ENCODE results near the gene AXIN1.

AXIN1 gene

DNA sequence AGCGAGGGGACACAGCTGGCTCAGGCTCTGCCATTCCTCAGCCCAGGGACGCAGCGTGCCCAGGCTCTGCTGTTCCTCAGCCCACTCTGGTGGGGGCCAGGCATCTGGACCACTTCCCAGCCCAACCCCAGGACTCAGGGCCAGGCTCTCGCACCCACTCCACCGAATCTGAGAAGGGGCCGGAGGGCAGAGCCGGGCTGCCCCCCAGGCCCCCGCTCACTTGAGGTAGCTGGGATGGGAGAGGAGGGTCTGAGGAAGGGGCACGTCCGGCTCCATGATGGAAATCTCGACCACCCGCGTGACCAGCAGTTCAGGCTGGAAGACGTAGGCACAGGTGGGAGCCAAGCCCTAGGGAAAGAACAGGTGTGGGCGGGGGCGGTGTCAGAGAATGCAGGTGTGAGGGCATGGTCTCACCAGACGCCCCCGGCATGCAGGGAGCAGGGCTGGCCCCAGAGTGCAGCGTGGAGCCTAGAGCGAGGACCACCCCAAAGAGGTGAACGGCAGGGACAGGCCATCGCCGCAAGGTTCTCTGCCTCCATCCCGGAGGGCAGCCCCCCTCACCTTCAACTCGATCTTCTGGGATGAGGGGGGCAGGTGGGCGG is 24.4 kb upstream of the AXIN1 start:
- no peaks in the 10 kb centered on the region for H3K9me3 Mint-ChIP-seq
- H3K27ac Mint-ChIP-seq, result no peak overlapping the region

DNA sequence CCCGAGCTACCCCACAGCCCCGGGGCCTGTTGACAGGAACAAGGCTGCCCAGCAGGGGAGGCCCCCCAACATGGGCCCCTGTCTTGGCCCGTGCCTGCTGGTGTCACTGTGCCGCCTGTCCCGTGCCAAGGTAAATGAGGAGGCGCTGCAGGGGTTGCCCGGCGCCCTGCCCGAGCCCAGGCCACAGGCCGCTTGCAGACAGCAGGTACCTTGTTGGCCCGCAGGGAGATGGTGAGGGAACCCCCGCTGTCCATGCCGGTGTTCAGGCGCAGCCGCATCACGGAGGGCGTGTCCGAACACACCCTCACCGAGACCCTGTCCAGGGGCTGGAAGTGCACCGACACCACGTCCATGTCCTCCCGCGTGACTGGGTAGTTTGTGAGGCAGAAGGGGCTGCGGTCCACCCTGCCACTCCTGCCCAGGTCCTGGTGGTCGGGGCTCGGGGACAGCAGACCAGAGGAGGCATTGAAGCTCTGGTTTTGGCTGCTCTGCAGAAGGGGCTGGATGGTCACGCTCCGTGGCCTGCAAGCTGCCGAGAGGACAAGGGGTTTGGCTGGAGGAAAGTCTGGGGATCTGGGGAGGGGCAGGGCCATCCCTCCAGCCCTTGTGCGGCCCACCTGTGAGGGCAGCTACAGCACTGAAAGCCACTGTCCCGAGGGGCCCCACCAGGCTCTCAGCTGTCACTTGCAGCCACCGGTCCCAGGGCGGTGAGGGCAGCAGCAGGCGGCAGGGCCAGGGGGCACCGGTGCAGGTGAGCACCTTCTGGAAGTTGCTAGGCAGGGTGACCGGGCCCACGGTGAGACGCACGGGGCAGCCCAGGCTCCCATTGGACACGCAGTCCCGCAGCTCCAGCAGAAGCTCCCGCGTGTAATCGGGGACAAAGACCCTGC is 23.6 kb upstream of the AXIN1 start:
- no peak overlapping the region for H3K4me3 Mint-ChIP-seq
- no peak for DNase-seq (ENCODE audit: low spot score)
- no peaks in the 10 kb centered on the region for H3K27me3 Mint-ChIP-seq (ENCODE audit: low read depth)
- no peak overlapping the region for H3K27ac Mint-ChIP-seq
- H3K9me3 Mint-ChIP-seq, result no peaks in the 10 kb centered on the region
- H3K4me1 Mint-ChIP-seq (ENCODE audit: low read depth), result peaks cover 3% of the 10 kb centered on the region
- H3K36me3 Mint-ChIP-seq (ENCODE audit: low read depth), result peaks cover 3% of the 10 kb centered on the region

More for the DNA sequence above, 24.4 kb upstream of the AXIN1 start:
- peaks cover 3% of the 10 kb centered on the region for H3K4me1 Mint-ChIP-seq (ENCODE audit: low read depth)
- peaks cover 2% of the 10 kb centered on the region for H3K36me3 Mint-ChIP-seq (ENCODE audit: low read depth)
- H3K27me3 Mint-ChIP-seq (ENCODE audit: low read depth), result no peaks in the 10 kb centered on the region
- H3K4me3 Mint-ChIP-seq, result no peak overlapping the region
- no peak for DNase-seq (ENCODE audit: low spot score)

DNA sequence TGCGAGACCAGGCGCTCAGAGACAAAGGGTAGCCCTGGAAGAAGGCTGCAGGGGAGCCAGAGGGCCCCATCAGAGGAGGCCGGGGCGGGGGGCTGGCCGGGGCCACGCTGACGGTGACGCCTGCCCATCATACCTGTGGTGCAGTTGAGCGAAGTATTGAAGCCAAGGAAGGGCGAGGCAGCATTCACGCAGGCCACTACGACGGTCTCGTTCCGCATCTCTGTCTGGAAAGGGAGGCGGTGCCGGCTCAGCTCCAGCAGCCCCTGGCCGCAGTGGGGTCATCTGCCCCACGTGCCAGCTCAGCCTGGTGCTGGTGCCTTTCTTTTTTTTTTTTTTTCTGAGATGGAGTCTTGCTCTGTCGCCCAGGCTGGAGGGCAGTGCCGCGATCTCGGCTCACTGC is 22.7 kb upstream of the AXIN1 start:
- peaks cover 6% of the 10 kb centered on the region for H3K36me3 Mint-ChIP-seq (ENCODE audit: low read depth)
- no peak for DNase-seq (ENCODE audit: low spot score)
- peaks cover 10% of the 10 kb centered on the region for H3K4me1 Mint-ChIP-seq (ENCODE audit: low read depth)
- H3K27me3 Mint-ChIP-seq (ENCODE audit: low read depth), result no peaks in the 10 kb centered on the region
- no peak overlapping the region for H3K27ac Mint-ChIP-seq
- no peak overlapping the region for H3K4me3 Mint-ChIP-seq
- no peaks in the 10 kb centered on the region for H3K9me3 Mint-ChIP-seq

DNA sequence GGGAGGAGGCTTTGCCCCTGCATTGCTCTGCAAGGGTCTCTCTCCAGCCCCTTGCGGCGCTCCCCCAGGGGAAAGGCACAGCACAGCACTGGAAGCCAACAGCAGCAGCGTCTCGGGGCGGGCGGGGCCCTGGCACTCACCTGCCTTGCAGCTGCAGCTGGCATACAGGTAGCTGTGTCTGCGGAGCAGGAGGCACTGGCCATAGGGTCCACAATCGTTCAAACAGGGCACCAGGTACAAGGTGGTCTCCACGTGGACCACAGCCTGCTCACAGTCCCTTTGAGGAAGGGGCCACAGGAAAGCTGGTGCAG is 22.0 kb upstream of the AXIN1 start:
- DNase-seq (ENCODE audit: low spot score), result no peak
- no peak overlapping the region for H3K4me3 Mint-ChIP-seq
- no peak overlapping the region for H3K27ac Mint-ChIP-seq
- no peaks in the 10 kb centered on the region for H3K9me3 Mint-ChIP-seq
- peaks cover 11% of the 10 kb centered on the region for H3K4me1 Mint-ChIP-seq (ENCODE audit: low read depth)
- H3K27me3 Mint-ChIP-seq (ENCODE audit: low read depth), result no peaks in the 10 kb centered on the region
- peaks cover 6% of the 10 kb centered on the region for H3K36me3 Mint-ChIP-seq (ENCODE audit: low read depth)

DNA sequence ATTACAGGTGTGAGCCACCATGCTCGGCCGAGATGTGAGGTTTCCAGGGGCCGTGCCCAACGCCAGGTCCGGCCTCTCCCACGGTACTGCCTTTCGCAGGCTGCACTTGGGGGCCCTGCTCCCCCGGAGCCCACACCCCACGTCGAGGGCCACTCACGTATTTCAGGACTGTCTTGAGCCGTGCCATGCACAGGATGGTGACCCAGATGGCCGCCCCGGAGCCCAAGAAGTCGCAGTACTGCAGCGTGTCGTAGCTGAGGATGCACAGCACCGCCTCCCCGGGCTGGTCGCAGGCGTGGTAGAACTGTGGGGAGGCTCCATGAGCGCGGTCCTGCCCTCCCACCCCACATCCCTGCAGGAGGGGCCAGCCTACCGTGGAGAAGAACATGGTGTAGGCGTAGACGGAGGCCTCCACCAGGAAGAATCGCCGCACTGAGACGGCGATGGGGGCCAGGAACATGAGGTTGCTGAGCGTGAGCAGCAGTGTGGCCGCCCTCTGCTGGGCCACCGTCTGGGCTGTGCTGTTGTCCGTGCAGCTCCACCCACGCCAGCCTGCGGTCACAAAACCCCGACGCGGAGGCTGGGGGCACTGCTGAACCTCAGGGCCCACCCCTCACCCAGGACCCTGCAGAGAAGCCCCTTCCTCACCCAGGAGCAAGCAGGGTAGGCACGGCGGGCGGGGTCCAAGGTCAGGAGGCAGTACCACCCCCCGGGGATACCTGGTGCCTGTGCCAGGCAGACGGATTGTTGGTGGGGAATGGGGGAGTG is 21.5 kb upstream of the AXIN1 start:
- no peak for DNase-seq (ENCODE audit: low spot score)
- Mint-ChIP-seq H3K4me1 (ENCODE audit: low read depth) (peaks cover 14% of the 10 kb centered on the region), H3K9me3 (no peaks in the 10 kb centered on the region), H3K27me3 (ENCODE audit: low read depth) (no peaks in the 10 kb centered on the region), H3K36me3 (ENCODE audit: low read depth) (peaks cover 7% of the 10 kb centered on the region), H3K27ac (no peak overlapping the region), H3K4me3 (no peak overlapping the region)

DNA sequence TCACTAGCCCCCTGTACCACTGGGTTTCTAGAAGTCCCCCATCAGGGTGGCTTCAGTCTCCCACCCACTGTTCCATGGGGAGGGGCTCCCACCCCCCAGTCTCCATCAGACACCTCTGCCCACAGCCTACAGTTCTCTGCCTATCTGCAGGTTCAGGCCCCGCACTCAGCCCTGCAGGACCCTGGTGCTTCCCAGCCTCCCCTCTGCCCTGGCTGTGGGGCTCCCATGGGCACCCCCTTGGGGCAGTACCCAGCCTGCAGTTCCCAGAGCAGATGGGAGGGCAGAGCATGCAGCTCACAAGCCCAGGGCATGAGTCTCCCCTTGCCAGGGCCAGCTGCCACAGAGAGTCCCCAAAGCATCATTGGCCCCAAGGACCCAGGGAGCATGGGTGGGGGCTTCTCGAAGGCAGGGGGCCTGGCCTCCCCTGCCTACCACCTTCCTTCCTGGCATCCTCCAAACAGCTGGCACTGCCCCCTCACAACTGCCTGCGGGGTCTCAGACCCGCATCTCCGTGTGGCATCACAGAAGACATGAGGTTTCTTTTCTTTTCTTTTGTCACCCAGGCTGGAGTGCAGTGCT is 20.6 kb upstream of the AXIN1 start:
- H3K36me3 Mint-ChIP-seq (ENCODE audit: low read depth), result peaks cover 9% of the 10 kb centered on the region
- no peak overlapping the region for H3K4me3 Mint-ChIP-seq
- no peak overlapping the region for H3K27ac Mint-ChIP-seq
- no peak for DNase-seq (ENCODE audit: low spot score)
- H3K9me3 Mint-ChIP-seq, result no peaks in the 10 kb centered on the region
- H3K27me3 Mint-ChIP-seq (ENCODE audit: low read depth), result no peaks in the 10 kb centered on the region
- H3K4me1 Mint-ChIP-seq (ENCODE audit: low read depth), result peaks cover 14% of the 10 kb centered on the region

DNA sequence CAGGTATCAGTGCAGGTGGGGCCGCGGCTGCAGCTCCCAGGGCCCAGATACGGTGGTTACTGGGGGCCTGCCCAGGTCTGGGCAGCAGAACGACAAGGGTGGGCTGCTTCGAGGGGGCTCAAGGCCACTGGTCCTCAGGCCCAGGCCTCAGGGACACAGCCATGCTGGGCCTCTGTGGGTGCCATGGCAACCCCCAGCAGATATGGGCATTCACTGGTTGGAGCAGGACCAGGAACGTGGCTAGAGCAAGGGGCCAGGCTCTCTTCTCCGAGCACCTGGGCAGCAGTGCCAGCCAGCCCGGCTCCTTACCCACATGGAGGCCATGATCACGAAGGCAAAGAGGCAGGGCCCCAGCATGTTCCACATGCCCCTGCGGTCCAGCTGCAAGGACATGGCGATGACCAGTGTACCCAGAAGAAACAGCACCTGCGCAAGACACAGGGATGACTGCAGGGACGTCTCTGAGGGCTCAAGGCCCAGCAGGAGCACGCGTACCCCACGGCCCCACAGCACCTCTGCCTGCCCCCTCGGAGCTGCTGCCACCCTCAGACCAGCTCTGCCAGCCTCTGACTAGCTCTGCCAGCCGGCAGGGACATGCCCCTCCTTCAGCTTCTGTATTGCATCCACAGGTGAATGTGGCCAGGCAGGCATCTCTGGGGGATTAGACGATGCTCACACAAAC is 19.9 kb upstream of the AXIN1 start:
- Mint-ChIP-seq H3K4me3 (no peak overlapping the region), H3K27ac (no peak overlapping the region), H3K27me3 (ENCODE audit: low read depth) (no peaks in the 10 kb centered on the region), H3K4me1 (ENCODE audit: low read depth) (peaks cover 14% of the 10 kb centered on the region), H3K9me3 (no peaks in the 10 kb centered on the region), H3K36me3 (ENCODE audit: low read depth) (peaks cover 14% of the 10 kb centered on the region)
- no peak for DNase-seq (ENCODE audit: low spot score)

DNA sequence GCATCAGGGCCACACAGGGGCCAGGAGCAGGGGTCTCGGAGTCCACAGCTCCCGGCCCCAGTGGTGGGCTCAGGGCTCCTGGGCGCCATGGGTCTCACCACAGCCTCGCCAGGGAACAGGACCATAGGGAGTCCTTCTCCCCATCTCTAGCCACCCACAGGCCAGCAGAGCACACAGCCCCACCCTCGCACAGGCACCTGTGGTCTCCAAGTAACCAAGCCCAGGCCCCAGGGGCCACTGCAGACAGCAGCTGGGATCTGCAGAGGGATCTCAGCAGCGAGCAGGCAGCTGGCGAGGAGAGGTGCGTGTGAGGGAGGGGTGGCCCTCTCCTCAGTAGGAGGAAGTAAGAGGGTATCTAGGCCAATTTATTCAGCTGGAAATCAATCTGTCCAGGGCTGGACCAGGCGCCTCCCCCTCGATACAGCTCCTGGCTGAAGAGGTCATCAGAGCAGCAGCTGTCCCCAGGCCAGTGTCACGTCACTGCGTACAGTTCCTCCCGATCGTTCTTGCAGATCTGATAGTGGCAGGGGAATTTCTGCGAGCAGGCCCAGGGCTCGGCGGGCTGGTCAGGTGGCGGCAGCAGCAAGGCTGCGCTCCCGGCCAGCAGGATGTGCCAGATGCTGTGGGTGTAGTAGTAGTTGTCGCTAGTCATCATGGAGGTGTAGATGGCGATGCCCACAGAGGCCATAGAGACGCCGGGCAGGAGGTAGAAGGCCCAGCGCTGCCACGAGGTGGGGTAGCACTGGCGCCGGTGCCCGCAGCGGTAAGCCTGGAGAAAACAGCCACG is 19.2 kb upstream of the AXIN1 start:
- DNase-seq (ENCODE audit: low spot score), result no peak
- Mint-ChIP-seq H3K4me3 (no peak overlapping the region), H3K27ac (no peak overlapping the region), H3K4me1 (ENCODE audit: low read depth) (peaks cover 14% of the 10 kb centered on the region), H3K36me3 (ENCODE audit: low read depth) (peaks cover 18% of the 10 kb centered on the region), H3K27me3 (ENCODE audit: low read depth) (no peaks in the 10 kb centered on the region), H3K9me3 (no peaks in the 10 kb centered on the region)

DNA sequence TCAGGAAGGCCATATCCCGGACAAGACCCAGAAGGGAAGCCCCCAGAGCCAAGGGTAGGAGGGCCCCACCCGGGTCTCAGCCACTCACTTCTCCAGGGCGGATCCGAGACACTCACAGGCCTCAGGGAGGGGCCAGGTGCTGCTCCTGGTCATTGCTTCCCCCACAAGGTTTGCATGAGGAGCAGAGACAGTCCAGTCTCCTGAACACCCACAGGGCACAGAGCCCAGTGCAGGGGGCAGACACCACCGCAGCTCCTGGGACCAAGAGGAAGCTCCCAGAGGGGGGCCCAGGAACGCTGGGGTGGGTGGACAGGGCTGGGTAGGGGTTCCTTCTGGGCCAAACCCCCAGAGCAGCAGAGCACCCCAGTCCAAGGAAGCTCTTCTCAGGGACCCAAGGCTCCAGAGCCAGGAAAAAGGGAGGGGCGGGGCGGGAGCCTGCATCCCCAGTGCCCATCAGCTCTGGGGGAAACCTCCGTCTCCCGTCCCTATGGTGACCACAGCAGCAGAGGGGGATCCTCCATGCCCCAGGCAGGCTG is 18.5 kb upstream of the AXIN1 start:
- peak overlapping the region; percentile 97 for H3K27ac Mint-ChIP-seq
- H3K9me3 Mint-ChIP-seq, result no peaks in the 10 kb centered on the region
- no peak for DNase-seq (ENCODE audit: low spot score)
- H3K27me3 Mint-ChIP-seq (ENCODE audit: low read depth), result no peaks in the 10 kb centered on the region
- peaks cover 18% of the 10 kb centered on the region for H3K36me3 Mint-ChIP-seq (ENCODE audit: low read depth)
- H3K4me3 Mint-ChIP-seq, result peak overlapping the region; percentile 94
- H3K4me1 Mint-ChIP-seq (ENCODE audit: low read depth), result peaks cover 14% of the 10 kb centered on the region

DNA sequence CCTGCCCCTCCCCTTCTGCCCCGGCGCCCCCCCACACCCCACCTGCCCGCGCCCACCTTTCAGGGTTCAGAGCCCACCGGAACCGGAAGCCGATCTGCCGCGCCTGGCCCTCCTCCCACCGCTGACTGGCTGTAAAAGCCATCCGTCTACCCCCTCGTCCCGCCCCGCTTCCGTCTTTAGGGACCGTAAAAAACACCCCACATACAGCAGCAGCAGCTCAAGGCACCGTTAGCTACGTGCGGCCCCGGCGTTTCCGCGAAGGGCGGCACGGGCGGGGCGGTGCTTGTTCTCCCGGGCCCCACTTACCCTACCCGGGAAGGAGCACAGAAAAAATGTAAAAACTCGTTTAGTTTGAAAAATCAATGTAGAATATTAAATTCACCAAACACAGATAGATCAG is 17.9 kb upstream of the AXIN1 start, which contains the start of gene MRPL28:
Gene MRPL28 (minus strand): TSS at position 96 of the 400 bp plus-strand sequence. CDS start 320 bp downstream, outside the sequence.
- H3K27me3 Mint-ChIP-seq (ENCODE audit: low read depth), result no peaks in the 10 kb centered on the region
- H3K9me3 Mint-ChIP-seq, result no peaks in the 10 kb centered on the region
- H3K27ac Mint-ChIP-seq, result peak within 1 kb of the TSS; percentile 97
- H3K4me3 Mint-ChIP-seq, result peak within 1 kb of the TSS; percentile 94
- DNase-seq (ENCODE audit: low spot score), result peak; percentile 92
- peaks cover 18% of the 10 kb centered on the region for H3K36me3 Mint-ChIP-seq (ENCODE audit: low read depth)
- H3K4me1 Mint-ChIP-seq (ENCODE audit: low read depth), result peaks cover 14% of the 10 kb centered on the region

DNA sequence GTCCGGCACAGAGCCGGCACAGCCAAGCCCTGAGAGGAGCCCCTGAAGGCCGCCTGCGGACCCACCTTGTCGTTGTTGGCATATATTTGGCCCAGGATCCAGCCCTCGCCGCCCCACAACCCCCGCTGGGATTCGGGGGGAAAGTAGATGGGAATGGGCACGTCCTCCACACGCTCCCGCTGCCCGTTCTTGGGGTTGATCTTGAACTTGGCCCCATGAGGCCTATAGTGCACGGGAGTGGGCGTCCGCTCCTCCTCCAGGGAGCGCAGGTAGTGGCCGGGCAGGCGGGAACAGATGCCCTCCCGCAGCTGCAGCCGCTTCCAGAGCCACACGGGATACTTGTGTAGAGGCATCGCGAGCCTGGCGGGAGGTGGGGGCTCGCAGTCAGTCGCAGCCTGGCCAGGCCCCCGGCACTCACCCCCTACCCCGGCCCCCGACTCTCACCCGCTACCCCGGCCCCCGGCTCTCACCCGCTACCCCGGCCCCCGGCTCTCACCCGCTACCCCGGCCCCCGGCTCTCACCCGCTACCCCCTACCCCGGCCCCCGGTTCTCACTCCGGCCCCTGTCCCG is 17.4 kb upstream of the AXIN1 start:
- DNase-seq (ENCODE audit: low spot score), result no peak
- Mint-ChIP-seq H3K36me3 (ENCODE audit: low read depth) (peaks cover 18% of the 10 kb centered on the region), H3K27ac (peak overlapping the region; percentile 41), H3K27me3 (ENCODE audit: low read depth) (no peaks in the 10 kb centered on the region), H3K4me1 (ENCODE audit: low read depth) (peaks cover 14% of the 10 kb centered on the region), H3K4me3 (peak overlapping the region; percentile 73), H3K9me3 (no peaks in the 10 kb centered on the region)

DNA sequence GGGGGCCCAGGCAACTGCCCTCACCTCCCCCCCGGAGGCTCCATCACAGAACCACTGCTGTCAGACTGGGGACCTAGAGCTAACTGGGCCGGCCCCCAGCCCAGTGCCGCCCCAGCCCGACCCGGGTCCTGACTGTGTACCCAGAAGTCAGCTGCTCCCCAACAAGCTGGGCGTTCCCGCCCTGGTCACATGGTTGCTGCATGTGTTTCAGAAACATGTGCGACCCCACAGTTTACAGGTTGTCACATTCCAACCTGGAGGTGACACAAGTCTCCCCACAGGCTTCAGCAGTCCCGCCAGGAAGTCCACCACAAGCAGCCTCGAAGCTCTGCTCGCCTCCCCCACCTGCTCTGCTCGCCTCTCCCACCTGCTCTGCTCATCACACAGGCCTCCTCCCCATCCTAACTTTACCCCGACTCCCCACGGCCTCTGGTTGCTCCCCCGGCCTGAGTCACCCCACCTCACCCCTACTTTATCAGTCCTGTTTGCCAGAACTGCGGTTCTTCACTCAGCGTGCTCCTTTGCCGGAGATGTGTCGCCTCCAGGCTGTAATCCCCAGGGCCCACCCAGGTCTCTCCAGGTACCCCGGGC is 16.8 kb upstream of the AXIN1 start:
- no peak for DNase-seq (ENCODE audit: low spot score)
- H3K4me1 Mint-ChIP-seq (ENCODE audit: low read depth), result peaks cover 14% of the 10 kb centered on the region
- H3K36me3 Mint-ChIP-seq (ENCODE audit: low read depth), result peaks cover 18% of the 10 kb centered on the region
- no peaks in the 10 kb centered on the region for H3K9me3 Mint-ChIP-seq
- H3K27ac Mint-ChIP-seq, result no peak overlapping the region
- no peaks in the 10 kb centered on the region for H3K27me3 Mint-ChIP-seq (ENCODE audit: low read depth)
- peak overlapping the region; percentile 73 for H3K4me3 Mint-ChIP-seq

Data from T-helper 2 cell treated with Interferon-gamma antibody and Interleukin-4, amounts not matched to agents 5 μg/mL and 100 μg/mL, for 36 hours (primary cell).